Testis (tissue), 3 donors: ENCODE results near the gene ATXN7L3. TPM values are rescaled to one million over a fixed set of nuclear protein-coding genes. Genes with fewer than 3 reads are reported as not detected.

Source experiments
- DNase-seq: peaks from one replicate; pipeline ENCODE4 v3.0.0-alpha.2; 2019
- H3K27ac ChIP-seq, 2 donors: fragments of 200-600 bp; sonication (generic); one replicate each; pipeline ENCODE4 v1.5.1; 2019
- H3K27me3 ChIP-seq: fragments of 200-600 bp; sonication (generic); one replicate; pipeline ENCODE4 v1.5.1; 2019
- H3K36me3 ChIP-seq: fragments of 200-600 bp; sonication (generic); one replicate; pipeline ENCODE4 v1.5.1; 2017; ENCODE audit warnings: low read depth; ENCODE audit errors: missing control alignments
- H3K4me1 ChIP-seq: fragments of 200-600 bp; sonication (generic); one replicate; pipeline ENCODE4 v1.5.1; 2019
- H3K4me3 ChIP-seq, 2 donors: fragments of 200-600 bp; sonication (generic); one replicate each; pipeline ENCODE4 v1.5.1; 2017 to 2019
- H3K9me3 ChIP-seq: fragments of 200-600 bp; sonication (generic); one replicate; pipeline ENCODE4 v1.5.1; 2017
- CTCF ChIP-seq, 3 experiments: fragments of 450-650 bp in 2 of 3; fragments of 200-600 bp in 1 of 3; sonication (generic) in 1 of 3; IDR thresholded peaks; one replicate each; pipeline ENCODE4 v1.5.1; 2016 to 2019; ENCODE audit warnings: antibody characterized with exemption in 3 of 3, mild to moderate bottlenecking in 2 of 3, moderate library complexity in 1 of 3
- POLR2A ChIP-seq: fragments of 450-650 bp; IDR thresholded peaks from one replicate; pipeline ENCODE4 v1.6.1; 2017; ENCODE audit warnings: antibody characterized with exemption, mild to moderate bottlenecking, moderate library complexity
- WGBS, 2 donors: methylation state at CpG; one replicate each; pipeline ENCODE4 v1.1.5; 2018; 5-methylcytosine and 5-hydroxymethylcytosine counted together
- intact Hi-C: fragments of 100-400 bp; cut with DNase I; formaldehyde crosslinking; loops from one replicate; pipeline ENCODE4 v1.15.1; 2023; ENCODE audit warnings: low total_unique reads
- polyA plus RNA-seq: library from polyadenylated mRNA; stranded (reverse); fragments of 350-450 nt; fragmentation: Illumina TruSeq; extraction: RNeasy Lipid Tissue Mini Kit (QIAGEN cat#74804); gene quantifications from one replicate; pipeline ENCODE4 v1.2.3, GENCODE V29; 2014; ENCODE audit warnings: low read depth, low replicate concordance; ENCODE audit not compliant: insufficient read depth
- total RNA-seq, 2 donors: library from RNA; depleted of rRNA; stranded (reverse); fragments of >200 nt; gene quantifications; one replicate each; pipeline ENCODE4 v1.2.3, GENCODE V29; 2016

The ATXN7L3 gene
- total and polyA plus RNA-seq, 3 donors from 2014 or later, result 76.5 to 101 (median 100) TPM

- peak overlapping the region; percentile 91 to 99 for H3K27ac ChIP-seq
- TF ChIP-seq POLR2A (no peak), CTCF (IDR thresholded peaks at IDR 0.05) (no peak)
- H3K27me3 ChIP-seq, result no peaks in the 10 kb centered on the region
- peak; percentile 79 for DNase-seq
- WGBS, 2 donors, result 0 to 1% methylated on average over 38 to 53 of the region's 54 CpGs
- H3K9me3 ChIP-seq, result no peaks in the 10 kb centered on the region
- peak overlapping the region; percentile 78 to 93 for H3K4me3 ChIP-seq
- intact Hi-C loops, result loop anchor here (5.0 kb wide), 1 partner anchor 101 kb away; the partner anchor contains the start of gene SLC25A39
- no peaks in the 10 kb centered on the region for H3K36me3 ChIP-seq
- H3K4me1 ChIP-seq, result peaks cover 31% of the 10 kb centered on the region
Observed at GRCh38 chr17:44221084-44221861, 21.6 kb upstream of the ATXN7L3 start.

DNA sequence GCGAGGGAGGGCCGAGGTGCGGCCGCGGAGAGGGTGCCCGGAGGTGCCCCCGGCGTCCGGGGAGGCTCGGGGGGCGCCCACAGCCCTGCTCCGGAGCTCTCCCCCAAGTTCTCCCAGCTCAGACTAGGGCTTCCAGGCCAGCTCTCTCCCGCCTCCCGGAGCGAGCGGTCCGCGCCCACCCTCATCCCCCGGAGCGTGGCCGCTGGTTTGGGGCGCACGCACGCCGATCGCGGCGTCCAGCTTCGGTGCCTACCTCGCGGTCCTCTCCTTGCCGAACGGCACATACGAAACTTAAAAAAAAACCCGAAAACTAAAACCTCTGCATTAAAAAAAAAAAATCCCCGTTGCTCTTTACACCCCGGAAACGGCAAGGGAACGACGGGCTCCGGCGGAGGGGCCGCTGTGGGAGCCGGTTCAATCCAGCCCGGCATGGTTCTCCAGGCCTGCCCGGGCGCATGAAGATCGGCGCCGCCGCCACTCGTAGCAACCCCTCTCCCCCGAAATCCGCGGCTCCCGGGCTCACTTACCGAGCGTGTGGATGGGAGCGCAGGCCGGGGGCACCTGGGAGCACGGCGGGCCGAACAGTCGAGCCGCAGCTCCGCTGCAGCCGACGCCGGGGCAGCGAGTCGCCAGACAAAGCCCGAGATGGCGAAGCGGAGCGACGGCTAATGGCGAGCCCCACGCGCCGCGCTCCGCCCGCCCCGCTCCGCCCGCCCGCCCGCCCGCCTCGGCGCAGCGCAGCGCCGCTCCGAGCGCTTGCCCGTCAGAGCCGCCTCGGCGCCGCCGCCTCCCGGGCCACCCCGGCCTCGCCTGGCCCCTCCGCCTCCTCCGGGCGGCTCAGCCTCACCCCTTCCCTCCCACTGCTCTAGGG is 20.8 kb upstream of the ATXN7L3 start:
- peak; percentile 45 for DNase-seq

GRCh38 chr17:44219616-44220212 is 20.0 kb upstream of the ATXN7L3 start, which contains the start of gene UBTF:
TSS of gene UBTF (minus strand) at chr17:44219675. CDS start at chr17:44218229, 1,446 bp downstream.
- 1 to 4% methylated on average over 5 to 22 of the region's 76 CpGs for WGBS, 2 donors
- Histone ChIP-seq H3K27me3 (no peaks in the 10 kb centered on the region), H3K4me3 (peak within 1 kb of the TSS; percentile 78 to 93), H3K4me1 (peaks cover 31% of the 10 kb centered on the region), H3K27ac (peak within 1 kb of the TSS; percentile 96 to 99), H3K9me3 (no peaks in the 10 kb centered on the region), H3K36me3 (no peaks in the 10 kb centered on the region)
- TF ChIP-seq POLR2A, result no peak
- DNase-seq, result peak; percentile 60
- intact Hi-C loops, result loop anchor here (5.0 kb wide), 1 partner anchor 103 kb away; the partner anchor contains the start of gene SLC25A39

More for the DNA sequence above, 20.8 kb upstream of the ATXN7L3 start:
- no peaks in the 10 kb centered on the region for H3K9me3 ChIP-seq
- 0 to 1% methylated on average over 50 to 105 of the region's 108 CpGs for WGBS, 2 donors
- H3K4me1 ChIP-seq, result peaks cover 31% of the 10 kb centered on the region
- no peaks in the 10 kb centered on the region for H3K36me3 ChIP-seq
- no peak for TF ChIP-seq CTCF (IDR thresholded peaks at IDR 0.05)
- TF ChIP-seq POLR2A, result no peak
- H3K27ac ChIP-seq, result peak overlapping the region; percentile 96 to 99
- intact Hi-C loops, result loop anchor here (5.0 kb wide), 1 partner anchor 102 kb away; the partner anchor contains the start of gene SLC25A39
- peak overlapping the region; percentile 78 to 93 for H3K4me3 ChIP-seq
- H3K27me3 ChIP-seq, result no peaks in the 10 kb centered on the region

DNA sequence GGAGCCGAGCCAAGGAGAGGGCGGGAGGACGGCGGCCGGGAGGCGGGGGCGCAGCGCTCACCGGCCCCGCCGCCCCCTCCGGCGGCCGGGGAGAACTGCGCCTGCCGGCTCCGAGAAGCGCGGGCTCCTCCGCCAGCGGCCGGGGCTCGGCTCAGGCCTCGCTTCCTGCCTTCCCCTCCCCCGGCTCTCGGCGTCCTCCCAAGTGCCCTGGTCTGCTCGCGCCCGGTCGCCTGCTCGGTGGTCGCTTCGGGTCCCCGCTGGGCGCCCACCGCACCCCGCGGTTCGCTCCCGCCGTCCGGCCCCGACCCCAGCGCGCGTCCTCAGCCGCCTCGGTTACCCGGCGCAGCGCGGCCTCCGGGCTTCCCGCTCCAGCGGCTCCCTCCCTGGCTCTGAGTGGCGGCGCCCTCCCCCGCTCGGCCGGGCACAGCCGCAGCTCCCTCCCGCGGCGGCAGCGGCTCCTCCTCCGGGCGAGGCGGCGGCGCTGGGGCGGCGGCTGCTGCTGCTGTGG is 19.5 kb upstream of the ATXN7L3 start:
- intact Hi-C loops, result no loop called here
- Histone ChIP-seq H3K36me3 (no peaks in the 10 kb centered on the region), H3K27ac (peak overlapping the region; percentile 89 to 99), H3K27me3 (no peaks in the 10 kb centered on the region), H3K9me3 (no peaks in the 10 kb centered on the region), H3K4me3 (peak overlapping the region; percentile 78 to 93), H3K4me1 (peaks cover 31% of the 10 kb centered on the region)
- TF ChIP-seq CTCF (IDR thresholded peaks at IDR 0.05) (peak; percentile 33 to 69 (median 65)), POLR2A (no peak)
- 0 to 1% methylated on average over 5 to 58 of the region's 73 CpGs for WGBS, 2 donors
- DNase-seq, result peak; percentile 56
